GM13977 (cell line): ENCODE results near the gene ASTN1.

ENCODE experiments used
- DNase-seq: peaks from one replicate; pipeline ENCODE4 v3.0.0; 2012; ENCODE audit warnings: low spot score
- CTCF ChIP-seq: IDR thresholded peaks from 2 replicates; pipeline ENCODE4 v1.5.1; 2012; ENCODE audit warnings: mild to moderate bottlenecking, control low read depth; ENCODE audit not compliant: insufficient read depth; ENCODE audit errors: extremely low read depth, missing control alignments
- in situ Hi-C: fragments of 300-500 bp; cut with MboI; formaldehyde crosslinking; loops from one replicate; pipeline ENCODE4 v1.12.0; 2022; ENCODE audit warnings: low sequenced_read_pairs, low pct_unique_long_range_greater_than_20kb, mixed read lengths, inconsistent platforms; ENCODE audit not compliant: unreplicated experiment

The ASTN1 gene

DNA sequence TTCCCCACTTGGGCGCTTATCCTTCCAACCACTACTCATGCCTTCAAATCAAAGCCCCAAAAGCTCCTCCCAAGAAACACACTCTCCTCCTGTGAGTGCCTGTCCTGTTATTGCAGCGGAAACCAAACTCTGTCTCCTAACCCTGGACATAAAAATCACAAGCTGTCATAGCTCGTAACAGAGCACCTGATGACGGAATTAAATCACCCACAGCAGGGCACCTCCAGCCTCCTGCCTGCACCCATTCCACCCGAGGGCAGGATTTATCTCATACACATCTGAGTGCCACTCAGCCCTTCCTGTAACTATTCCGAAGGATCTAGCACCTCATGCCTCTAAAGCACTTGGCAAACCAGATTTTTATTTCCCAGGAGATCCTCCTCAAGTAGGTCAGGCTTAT lies 100.9 kb downstream of the ASTN1 start:
- no peak for TF ChIP-seq CTCF
- in situ Hi-C loops, result no loop called here
- DNase-seq, result no peak

DNA sequence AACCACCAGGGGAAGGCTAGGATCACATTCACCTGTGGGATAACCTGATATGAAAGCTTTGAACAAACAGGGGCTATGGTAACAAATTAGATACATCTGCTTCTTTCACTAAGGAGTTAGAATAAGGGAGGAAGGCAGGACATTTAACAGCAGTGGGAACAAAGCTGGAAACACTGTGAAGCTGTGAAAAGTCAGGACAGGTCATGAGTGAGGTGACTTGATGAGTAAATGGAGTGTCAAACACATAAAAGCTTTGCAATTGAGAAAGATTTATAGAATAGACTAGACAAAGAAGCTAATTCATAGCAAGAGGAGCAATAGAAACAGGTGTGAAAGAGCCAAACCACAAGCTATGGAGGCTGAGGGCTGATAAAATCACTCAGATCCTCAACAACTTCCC lies 110.0 kb downstream of the ASTN1 start:
- in situ Hi-C loops, result no loop called here
- TF ChIP-seq CTCF, result no peak
- DNase-seq, result no peak

GRCh38 chr1:177053648-177054047 lies 110.9 kb downstream of the ASTN1 start:
- in situ Hi-C loops, result no loop called here
- no peak for DNase-seq
- no peak for TF ChIP-seq CTCF

DNA sequence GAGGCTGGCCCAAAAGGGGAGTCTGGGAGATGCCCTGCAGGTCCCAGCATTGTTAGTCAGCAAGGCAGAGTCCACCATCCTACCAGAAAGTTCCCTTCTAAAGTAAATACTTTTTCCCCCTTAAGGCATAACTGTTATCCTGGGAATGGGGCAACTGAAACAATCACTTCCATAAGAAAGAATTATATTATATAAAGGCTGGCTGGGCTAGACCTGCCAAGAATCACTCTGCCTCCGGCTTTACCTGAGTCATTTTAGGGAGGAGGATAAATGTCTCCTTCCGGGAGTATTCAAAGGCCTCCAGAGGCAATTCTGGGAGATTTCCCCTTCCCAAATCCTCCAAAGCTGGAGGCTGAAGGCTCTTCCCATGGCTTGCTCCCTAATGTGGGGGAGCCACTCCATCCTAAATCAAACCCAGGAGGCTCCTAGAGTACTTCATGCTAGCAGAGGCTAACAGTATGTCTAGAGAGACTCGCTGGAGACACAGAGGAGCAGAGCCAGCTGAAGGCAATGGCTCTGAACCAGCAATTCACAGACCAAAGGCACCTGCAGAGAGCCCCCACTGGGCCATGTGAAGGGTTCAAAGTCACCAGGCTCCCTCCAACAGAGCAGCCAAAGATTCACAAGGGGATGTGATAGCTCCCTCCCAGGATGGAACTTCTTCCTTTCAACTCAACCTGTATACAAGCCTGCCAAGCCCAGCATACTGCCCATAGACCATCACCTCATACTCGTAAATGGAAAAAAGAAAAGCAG lies 116.0 kb downstream of the ASTN1 start:
- TF ChIP-seq CTCF, result no peak
- no peak for DNase-seq
- in situ Hi-C loops, result no loop called here

GRCh38 chr1:177045151-177045550 lies 119.4 kb downstream of the ASTN1 start:
- no peak for DNase-seq
- TF ChIP-seq CTCF, result no peak
- in situ Hi-C loops, result no loop called here

DNA sequence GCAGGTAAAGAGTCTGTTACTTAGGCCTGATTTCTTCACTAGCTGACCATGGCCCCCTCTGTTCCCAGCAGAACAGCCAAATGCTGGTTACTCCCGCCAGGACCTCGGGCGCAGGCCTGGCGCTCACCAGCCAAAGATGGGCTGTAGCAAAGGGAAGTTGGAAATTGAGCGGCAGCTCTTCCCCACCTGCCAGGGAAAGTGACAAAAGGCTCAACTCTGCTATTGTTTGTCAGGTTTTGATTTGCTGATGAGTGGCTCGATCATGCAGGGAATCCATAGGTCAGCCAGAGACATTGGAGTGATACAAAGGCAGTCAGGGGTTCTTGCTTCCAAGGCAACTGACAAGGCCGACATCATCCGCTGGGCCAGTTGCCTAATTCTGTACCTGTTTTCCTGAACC lies 120.1 kb downstream of the ASTN1 start:
- in situ Hi-C loops, result no loop called here
- TF ChIP-seq CTCF, result no peak
- DNase-seq, result no peak

GRCh38 chr1:177043597-177043996 lies 120.9 kb downstream of the ASTN1 start:
- no peak for DNase-seq
- in situ Hi-C loops, result no loop called here
- no peak for TF ChIP-seq CTCF
